ENCODE measurements around the gene ARRDC3.
"Not testable (repeated sequence)": the region's sequence is repeated elsewhere in the genome, so short reads cannot be mapped to it uniquely, and the experiment has no call there.

DNA sequence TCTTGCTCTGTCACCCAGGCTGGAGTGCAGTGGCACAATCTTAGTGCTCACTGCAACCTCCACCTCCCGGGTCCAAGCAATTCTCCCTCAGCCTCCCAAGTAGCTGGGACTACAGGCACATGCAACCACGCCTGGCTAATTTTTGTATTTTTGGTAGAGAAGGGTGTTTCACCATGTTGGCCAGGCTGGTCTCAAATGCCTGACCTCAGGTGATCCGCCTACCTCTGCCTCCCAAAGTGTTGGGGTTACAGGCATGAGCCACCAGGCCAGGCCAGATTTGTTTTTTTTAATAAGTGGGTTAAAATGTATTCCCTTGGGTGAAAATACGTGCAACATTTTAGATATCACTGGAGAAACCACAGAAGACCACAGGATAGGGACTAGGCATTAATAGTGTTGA, 60.1 kb downstream of the ARRDC3 start:
- not testable (repeated sequence) for TF ChIP-seq EZH2 (IDR thresholded peaks at IDR 0.05; ENCODE audit: insufficient read depth, poor library complexity, severe bottlenecking); EZH2phosphoT487 (IDR thresholded peaks at IDR 0.05; ENCODE audit: insufficient read depth, low read depth)
